IMR-90 (cell line): ENCODE measurements around the gene VPS52. TPM values are rescaled to one million over a fixed set of nuclear protein-coding genes. Genes with fewer than 3 reads are reported as not detected.

Experiments
- ATAC-seq: fragments of 200-7000 bp; cut with Tn5 transposase; 2 replicates; pipeline ENCODE4 v1.9.1; 2020; ENCODE audit warnings: low read depth, mild to moderate bottlenecking, moderate library complexity
- BruUV-seq: library from RNA; stranded (reverse); fragments of 400-500 nt; replicated peaks from 2 replicates; lab custom pipeline; 2021; lab: Mats Ljungman, UMichigan
- CTCF ChIA-PET: fragments of 300-600 bp; formaldehyde crosslinking; extraction: SDS; loops from one replicate; lab custom pipeline; 2021; ENCODE audit warnings: antibody characterized with exemption; lab: Yijun Ruan, JAX
- POLR2A ChIA-PET: fragments of 300-600 bp; sonication (Branson Sonifier 250); formaldehyde crosslinking; loops from one replicate; lab custom pipeline; 2022; ENCODE audit warnings: antibody characterized with exemption; ENCODE audit not compliant: unreplicated experiment; lab: Charles Lee
- DNase-seq: peaks from one replicate; pipeline ENCODE4 v3.0.0; 2013
- H2AFZ ChIP-seq: replicated peaks from 2 replicates; pipeline ENCODE3; 2013; ENCODE audit warnings: low read length, mild to moderate bottlenecking; ENCODE audit not compliant: poor library complexity
- H2AK5ac ChIP-seq: 2 replicates; pipeline ENCODE4 v1.6.1; 2013; ENCODE audit warnings: low read depth, low read length, inconsistent platforms
- H2AK9ac ChIP-seq: replicated peaks from 2 replicates; pipeline ENCODE3; 2013; ENCODE audit warnings: mild to moderate bottlenecking, low read depth, low read length, moderate library complexity; ENCODE audit not compliant: poor library complexity
- H2BK120ac ChIP-seq: 2 replicates; pipeline ENCODE4 v1.6.1; 2013; ENCODE audit warnings: low read depth, low read length, inconsistent platforms
- H2BK15ac ChIP-seq: 3 replicates; pipeline ENCODE4 v1.6.1; 2013; ENCODE audit warnings: low read depth, low read length, inconsistent platforms
- H2BK20ac ChIP-seq: 2 replicates; pipeline ENCODE4 v1.6.1; 2013; ENCODE audit warnings: low read depth, mild to moderate bottlenecking, inconsistent platforms, low read length, moderate library complexity
- H2BK5ac ChIP-seq: 2 replicates; pipeline ENCODE4 v1.6.1; 2013; ENCODE audit warnings: mild to moderate bottlenecking, low read depth, low read length, inconsistent platforms; ENCODE audit not compliant: poor library complexity, severe bottlenecking
- H3K14ac ChIP-seq: replicated peaks from 2 replicates; pipeline ENCODE4 v1.6.1; 2013; ENCODE audit warnings: low read depth, low read length, inconsistent platforms
- H3K18ac ChIP-seq: 2 replicates; pipeline ENCODE4 v1.6.1; 2013; ENCODE audit warnings: low read depth, low read length, control low read depth
- H3K23ac ChIP-seq: 2 replicates; pipeline ENCODE4 v1.6.1; 2013; ENCODE audit warnings: low read depth, low read length, inconsistent platforms
- H3K27ac ChIP-seq: 2 replicates; pipeline ENCODE4 v1.5.1; 2013; ENCODE audit warnings: mild to moderate bottlenecking, control low read depth, low read length; ENCODE audit not compliant: insufficient read depth
- H3K27me3 ChIP-seq: 2 replicates; pipeline ENCODE4 v1.6.1; 2013; ENCODE audit warnings: low read length; ENCODE audit not compliant: control insufficient read depth, insufficient read depth
- H3K36me3 ChIP-seq: 2 replicates; pipeline ENCODE4 v1.6.1; 2013; ENCODE audit warnings: low read length, mixed read lengths; ENCODE audit not compliant: control insufficient read depth, insufficient read depth
- H3K4ac ChIP-seq: 2 replicates; pipeline ENCODE4 v1.6.1; 2013; ENCODE audit warnings: low read depth, low read length, inconsistent platforms
- H3K4me1 ChIP-seq: 2 replicates; pipeline ENCODE4 v1.6.1; 2013; ENCODE audit warnings: low read length, mixed read lengths; ENCODE audit not compliant: control insufficient read depth, insufficient read depth
- H3K4me2 ChIP-seq: 2 replicates; pipeline ENCODE4 v1.6.1; 2013; ENCODE audit warnings: low read depth, mild to moderate bottlenecking, control low read depth, low read length, moderate library complexity
- H3K4me3 ChIP-seq: 2 replicates; pipeline ENCODE4 v1.5.1; 2013; ENCODE audit warnings: low read depth, mild to moderate bottlenecking, control low read depth, low read length, moderate library complexity; ENCODE audit not compliant: insufficient read depth
- H3K56ac ChIP-seq: 2 replicates; pipeline ENCODE4 v1.6.1; 2013; ENCODE audit warnings: low read length, inconsistent platforms; ENCODE audit not compliant: insufficient read depth; ENCODE audit errors: extremely low read depth
- H3K79me1 ChIP-seq, 2 experiments: 2 replicates each; pipeline ENCODE4 v1.6.1; 2013; ENCODE audit warnings: low read length in 2 of 2, inconsistent platforms in 1 of 2, low read depth in 1 of 2
- H3K9ac ChIP-seq: 2 replicates; pipeline ENCODE4 v1.6.1; 2013; ENCODE audit warnings: low read depth, low read length, control low read depth
- H3K9me1 ChIP-seq: 2 replicates; pipeline ENCODE4 v1.6.1; 2013; ENCODE audit warnings: low read length, inconsistent platforms; ENCODE audit not compliant: insufficient read depth
- H3K9me3 ChIP-seq: 2 replicates; pipeline ENCODE4 v1.6.1; 2013; ENCODE audit warnings: low read length; ENCODE audit not compliant: control insufficient read depth, insufficient read depth
- H4K20me1 ChIP-seq: 2 replicates; pipeline ENCODE4 v1.6.1; 2013; ENCODE audit warnings: low read length, inconsistent platforms; ENCODE audit not compliant: insufficient read depth
- H4K5ac ChIP-seq: 2 replicates; pipeline ENCODE4 v1.6.1; 2013; ENCODE audit warnings: mild to moderate bottlenecking, low read depth, low read length, control low read depth
- H4K8ac ChIP-seq, 2 experiments: 2 replicates each; pipeline ENCODE4 v1.6.1; 2013; ENCODE audit warnings: low read depth in 2 of 2, low read length in 2 of 2, control low read depth in 1 of 2, inconsistent platforms in 1 of 2
- H4K91ac ChIP-seq: 2 replicates; pipeline ENCODE4 v1.6.1; 2013; ENCODE audit warnings: low read depth, low read length, inconsistent platforms; ENCODE audit not compliant: insufficient read depth
- BHLHE40 ChIP-seq: fragments of 150-350 bp; IDR thresholded peaks from 2 replicates; pipeline ENCODE4 v1.6.1; 2016; ENCODE audit warnings: mild to moderate bottlenecking, low read depth, low read length
- CEBPB ChIP-seq: IDR thresholded peaks from 2 replicates; pipeline ENCODE4 v1.6.1; 2012; ENCODE audit warnings: low read depth, low read length, improper control_type of control experiment
- CHD1 ChIP-seq: IDR thresholded peaks from 2 replicates; pipeline ENCODE4 v1.6.1; 2012; ENCODE audit warnings: low read depth, low read length, improper control_type of control experiment
- CTCF ChIP-seq: conservative IDR thresholded peaks from 2 replicates; pipeline ENCODE4 v1.5.1; 2012; ENCODE audit warnings: mild to moderate bottlenecking, low read depth, low read length, improper control_type of control experiment
- FOS ChIP-seq: fragments of 150-350 bp; IDR thresholded peaks from 2 replicates; pipeline ENCODE4 v1.6.1; 2016; ENCODE audit warnings: low read depth, low read length
- MAFK ChIP-seq: IDR thresholded peaks from 2 replicates; pipeline ENCODE4 v1.6.1; 2012; ENCODE audit warnings: low read depth, low read length, improper control_type of control experiment
- MAZ ChIP-seq: IDR thresholded peaks from 2 replicates; pipeline ENCODE4 v1.6.1; 2012; ENCODE audit warnings: low read depth, mild to moderate bottlenecking, low read length, improper control_type of control experiment, moderate library complexity, borderline replicate concordance
- MXI1 ChIP-seq: IDR thresholded peaks from 2 replicates; pipeline ENCODE4 v1.6.1; 2012; ENCODE audit warnings: low read depth, mild to moderate bottlenecking, low read length, moderate library complexity, borderline replicate concordance
- NFE2L2 ChIP-seq: fragments of 150-350 bp; IDR thresholded peaks from 2 replicates; pipeline ENCODE4 v1.6.1; 2016; ENCODE audit warnings: low read depth, mild to moderate bottlenecking, low read length
- POLR2A ChIP-seq: IDR thresholded peaks from 2 replicates; pipeline ENCODE4 v1.6.1; 2012; ENCODE audit warnings: mild to moderate bottlenecking, low read depth, low read length
- RAD21 ChIP-seq: IDR thresholded peaks from 2 replicates; pipeline ENCODE4 v1.6.1; 2012; ENCODE audit warnings: low read length, improper control_type of control experiment
- RCOR1 ChIP-seq: IDR thresholded peaks from 2 replicates; pipeline ENCODE4 v1.6.1; 2012; ENCODE audit warnings: mild to moderate bottlenecking, low read length, improper control_type of control experiment; ENCODE audit not compliant: insufficient replicate concordance
- RFX5 ChIP-seq: IDR thresholded peaks from 2 replicates; pipeline ENCODE4 v1.8.0; 2012; ENCODE audit warnings: low read depth, mild to moderate bottlenecking, low read length, moderate library complexity
- SMC3 ChIP-seq: fragments of 150-350 bp; IDR thresholded peaks from 2 replicates; pipeline ENCODE4 v1.6.1; 2016; ENCODE audit warnings: low read depth, mild to moderate bottlenecking, antibody characterized with exemption, low read length, moderate library complexity
- USF2 ChIP-seq: fragments of 150-350 bp; IDR thresholded peaks from 2 replicates; pipeline ENCODE4 v1.6.1; 2017; ENCODE audit warnings: mild to moderate bottlenecking, antibody characterized with exemption, low read length, low read depth
- WGBS, 2 experiments: methylation state at CpG; one replicate each; pipeline versions ENCODE4 v1.1.5 to v1.1.7; 2013; ENCODE audit warnings: missing lambda C conversion rate in 2 of 2; ENCODE audit not compliant: insufficient read length in 1 of 2; ENCODE audit errors: extremely low coverage in 2 of 2; 5-methylcytosine and 5-hydroxymethylcytosine counted together
- dilution Hi-C: fragments of 300-500 bp; cut with HindIII; formaldehyde crosslinking; loops from one replicate; pipeline ENCODE4 v1.14.3; 2018; ENCODE audit warnings: low sequenced_read_pairs; ENCODE audit not compliant: unreplicated experiment
- in situ Hi-C: fragments of 300-500 bp; cut with MboI; formaldehyde crosslinking; loops from 3 replicates; pipeline ENCODE4 v1.14.3; 2019; ENCODE audit warnings: low sequenced_read_pairs, inconsistent platforms, mixed read lengths
- intact Hi-C: fragments of 100-400 bp; cut with micrococcal nuclease; formaldehyde crosslinking; loops from 2 replicates; pipeline ENCODE4 v1.10.0; 2022
- polyA plus RNA-seq, 3 experiments: library from polyadenylated mRNA; depleted of rRNA; stranded (reverse); fragments of >200 nt; gene quantifications; 2 replicates each; pipeline ENCODE4 v1.2.3, GENCODE V29; 2012; ENCODE audit warnings: low replicate concordance in 1 of 3
- total RNA-seq: library from RNA; depleted of rRNA; stranded (reverse); fragments of >200 nt; gene quantifications from 2 replicates; pipeline ENCODE4 v1.2.3, GENCODE V29; 2012

VPS52 gene
- total and polyA plus RNA-seq, 2 of the 4 experiments (the other 2 are of a cell fraction): 29.8 to 54.6 TPM

- no peak overlapping the region for H3K27ac ChIP-seq
- in situ Hi-C loops (no loop called here), intact Hi-C loops (loop anchor here (5.0 kb wide), 1 partner anchor 122 kb away; the partner anchor contains the start of gene CUTA), dilution Hi-C loops (no loop called here)
- H3K9me1 ChIP-seq: no peaks in the 10 kb centered on the region
- POLR2A ChIA-PET: no interaction called here
- H2AK5ac ChIP-seq: no peak overlapping the region
- DNase-seq (no peak), ATAC-seq (no peak)
- no peak overlapping the region for H3K14ac ChIP-seq
- no peak overlapping the region for H3K56ac ChIP-seq
- H3K36me3 ChIP-seq: peaks cover 30% of the 10 kb centered on the region
- 63% methylated on average over 2 of the region's 15 CpGs; no CpG with 5 or more reads in 1 of the 2 experiments for WGBS, 2 experiments
- H3K4me1 ChIP-seq: no peaks in the 10 kb centered on the region
- no peak overlapping the region for H3K23ac ChIP-seq
- H4K20me1 ChIP-seq: peaks cover 9% of the 10 kb centered on the region
- no peak overlapping the region for H2BK5ac ChIP-seq
- no peak overlapping the region for H3K4ac ChIP-seq
- no peak overlapping the region for H4K5ac ChIP-seq
- H2AK9ac ChIP-seq: no peak overlapping the region
- no peak overlapping the region for H2BK120ac ChIP-seq
- H3K18ac ChIP-seq: no peak overlapping the region
- no peaks in the 10 kb centered on the region for H3K27me3 ChIP-seq
- CTCF ChIA-PET: interaction anchor here (2.0 kb wide), 1 partner anchor 18 kb away, joined by 5 read pairs; the partner anchor contains the start of gene B3GALT4
- peaks cover 13 to 37% of the 10 kb centered on the region in 2 experiments; a peak in 3 of 4 replicates for H3K79me1 ChIP-seq
- no peak overlapping the region for H2BK15ac ChIP-seq
- no peak overlapping the region for H3K4me3 ChIP-seq
- H4K91ac ChIP-seq: no peak overlapping the region
- H3K9me3 ChIP-seq: no peaks in the 10 kb centered on the region
- no peak overlapping the region for H2AFZ ChIP-seq
- H3K4me2 ChIP-seq: no peak overlapping the region
- H4K8ac ChIP-seq: no peak overlapping the region
- H3K9ac ChIP-seq: no peak overlapping the region
- no TSS peak for BruUV-seq
- no peak overlapping the region for H2BK20ac ChIP-seq
- TF ChIP-seq BHLHE40 (no peak), MAFK (no peak), RCOR1 (no peak), RFX5 (no peak), CHD1 (no peak), FOS (no peak), NFE2L2 (no peak), CEBPB (no peak), USF2 (no peak), POLR2A (no peak), SMC3 (no peak), MAZ (no peak), CTCF (no peak), RAD21 (no peak), MXI1 (no peak)
These were observed 24.1 kb upstream of the VPS52 start for GRCh38 chr6:33295621-33296369.
